Ovary (tissue), 3 donors: ENCODE data around the gene TRAF1.

Experiments
- CTCF ChIP-seq, 3 donors: fragments of 450-650 bp in 2 of 3; fragments of 200-600 bp in 1 of 3; IDR thresholded peaks; one replicate each; pipeline versions ENCODE4 v1.5.1 to v1.8.0; 2016 to 2022; ENCODE audit warnings: antibody characterized with exemption in 3 of 3, mild to moderate bottlenecking in 1 of 3
- EP300 ChIP-seq: sonication (generic); formaldehyde crosslinking; IDR thresholded peaks from one replicate; pipeline ENCODE4 v1.6.1; 2017; ENCODE audit warnings: antibody characterized with exemption
- donor health status: DM: no; HTN: no; CAD: no.

- TF ChIP-seq CTCF (IDR thresholded peaks at IDR 0.05), result no peak
- no peak for TF ChIP-seq EP300
Measured at GRCh38 chr9:120886490-120886967, 40.1 kb downstream of the TRAF1 start.
